ENCODE results near the gene ZNF701. TPM values are rescaled to one million over a fixed set of nuclear protein-coding genes. Genes with fewer than 3 reads are reported as not detected.
"Not testable (repeated sequence)": the region's sequence is repeated elsewhere in the genome, so short reads cannot be mapped to it uniquely, and the experiment has no call there.

The ZNF701 gene
- total and polyA plus RNA-seq, 2 of the 13 experiments (the other 11 are each of a cell fraction or from before 2014, with no cell fraction given), result 4.5 to 6.3 TPM

DNA sequence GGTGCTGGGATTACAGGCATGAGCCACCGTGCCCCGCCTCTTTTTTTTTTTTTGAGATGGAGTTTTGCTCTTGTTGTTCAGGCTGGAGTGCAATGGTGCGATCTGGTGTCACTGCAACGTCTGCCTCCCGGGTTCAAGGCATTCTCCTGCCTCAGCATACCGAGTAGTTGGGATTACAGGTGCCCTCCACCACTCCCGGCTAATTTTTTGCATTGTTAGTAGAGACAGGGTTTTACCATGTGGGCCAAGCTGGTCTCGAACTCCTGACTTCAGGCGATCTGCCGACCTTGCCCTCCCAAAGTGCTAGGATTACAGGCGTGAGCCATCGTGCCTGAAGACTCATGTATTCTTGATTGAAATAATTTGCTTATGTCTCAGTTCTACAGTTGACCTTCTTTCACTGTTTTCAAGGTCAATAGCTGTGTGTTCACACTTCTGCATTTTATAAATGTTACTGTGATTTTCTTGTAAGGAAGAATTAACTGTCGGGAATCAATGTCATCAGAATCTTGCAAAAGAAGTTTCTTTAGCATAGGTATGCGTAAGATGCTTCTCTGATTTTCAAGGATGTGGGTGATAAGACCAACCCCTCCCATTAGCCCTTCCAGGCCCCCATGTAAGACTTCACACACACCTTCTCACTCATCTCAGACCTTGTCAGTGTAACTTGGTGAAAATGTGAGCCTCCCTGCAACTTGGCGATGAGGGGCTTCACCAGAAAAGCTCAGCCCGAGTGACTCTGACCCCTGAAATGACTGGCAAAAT, 12.7 kb upstream of the ZNF701 start:
- FAIRE-seq (no peak), DNase-seq (ENCODE audit: low spot score) (no peak), ATAC-seq (no peak)
- POLR2A ChIA-PET, result no interaction called here
- H3K9me3 ChIP-seq (ENCODE audit: low read length), result peaks cover 56% of the 10 kb centered on the region
- H3K4me3 ChIP-seq (replicated peaks in 1 of 3; ENCODE audit: insufficient read depth in 1 of 3, low read depth in 2 of 3, low read length in 3 of 3), result no peak overlapping the region
- BruUV-seq (replicated peaks), result no TSS peak
- no peaks in the 10 kb centered on the region for H3K4me1 ChIP-seq (ENCODE audit: insufficient read depth, low read length)
- H2AFZ ChIP-seq (ENCODE audit: low read length), result no peak overlapping the region
- intact Hi-C loops (cut with micrococcal nuclease; ENCODE audit: unreplicated experiment), result no loop called here
- no peaks in the 10 kb centered on the region for H4K20me1 ChIP-seq (ENCODE audit: insufficient read depth, low read length)
- H3K4me2 ChIP-seq (ENCODE audit: low read depth, low read length), result no peak overlapping the region
- in situ Hi-C loops (cut with HindIII; ENCODE audit: extremely low pct_ligation_motif_present, low pct_unique_long_range_greater_than_20kb), result no loop called here
- CTCF ChIA-PET (ENCODE audit: low intra/inter-chr PET ratio, low total read pairs), result no interaction called here
- no peaks in the 10 kb centered on the region for H3K79me2 ChIP-seq (ENCODE audit: insufficient read depth, low read length)
- 92% methylated on average over 15 of the region's 16 CpGs for WGBS (ENCODE audit: low lambda C conversion rate)
- H3K27me3 ChIP-seq (ENCODE audit: control insufficient read depth in 1 of 2, insufficient read depth in 2 of 2, low read length in 2 of 2), result no peaks in the 10 kb centered on the region
- no peak overlapping the region for H3K9ac ChIP-seq (ENCODE audit: insufficient read depth, low read depth, low read length)
- no peak overlapping the region for H3K27ac ChIP-seq (ENCODE audit: extremely low read length, insufficient read depth, low read length)
- H3K36me3 ChIP-seq (replicated peaks in 1 of 2; ENCODE audit: control insufficient read depth in 1 of 2, insufficient read depth in 2 of 2, low read length in 2 of 2), result peaks cover 13 to 31% of the 10 kb centered on the region in 2 experiments; a peak in 4 of 5 replicates
- TF ChIP-seq ZNF792 (CRISPR knock-in tag; IDR thresholded peaks at IDR 0.05) (no peak), GMEB2 (CRISPR knock-in tag; IDR thresholded peaks at IDR 0.05; ENCODE audit: low read depth) (no peak), NFYC (CRISPR knock-in tag; IDR thresholded peaks at IDR 0.05) (no peak), ZNF317 (CRISPR knock-in tag; IDR thresholded peaks at IDR 0.05) (no peak), WIZ (CRISPR knock-in tag; IDR thresholded peaks at IDR 0.05) (no peak)
- TF ChIP-seq, protein P1, sequence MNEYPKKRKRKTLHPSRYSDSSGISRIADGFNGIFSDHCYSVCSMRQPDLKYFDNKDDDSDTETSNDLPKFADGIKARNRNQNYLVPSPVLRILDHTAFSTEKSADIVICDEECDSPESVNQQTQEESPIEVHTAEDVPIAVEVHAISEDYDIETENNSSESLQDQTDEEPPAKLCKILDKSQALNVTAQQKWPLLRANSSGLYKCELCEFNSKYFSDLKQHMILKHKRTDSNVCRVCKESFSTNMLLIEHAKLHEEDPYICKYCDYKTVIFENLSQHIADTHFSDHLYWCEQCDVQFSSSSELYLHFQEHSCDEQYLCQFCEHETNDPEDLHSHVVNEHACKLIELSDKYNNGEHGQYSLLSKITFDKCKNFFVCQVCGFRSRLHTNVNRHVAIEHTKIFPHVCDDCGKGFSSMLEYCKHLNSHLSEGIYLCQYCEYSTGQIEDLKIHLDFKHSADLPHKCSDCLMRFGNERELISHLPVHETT (CRISPR knock-in tag; conservative IDR thresholded peaks at IDR 0.05), result no peak

DNA sequence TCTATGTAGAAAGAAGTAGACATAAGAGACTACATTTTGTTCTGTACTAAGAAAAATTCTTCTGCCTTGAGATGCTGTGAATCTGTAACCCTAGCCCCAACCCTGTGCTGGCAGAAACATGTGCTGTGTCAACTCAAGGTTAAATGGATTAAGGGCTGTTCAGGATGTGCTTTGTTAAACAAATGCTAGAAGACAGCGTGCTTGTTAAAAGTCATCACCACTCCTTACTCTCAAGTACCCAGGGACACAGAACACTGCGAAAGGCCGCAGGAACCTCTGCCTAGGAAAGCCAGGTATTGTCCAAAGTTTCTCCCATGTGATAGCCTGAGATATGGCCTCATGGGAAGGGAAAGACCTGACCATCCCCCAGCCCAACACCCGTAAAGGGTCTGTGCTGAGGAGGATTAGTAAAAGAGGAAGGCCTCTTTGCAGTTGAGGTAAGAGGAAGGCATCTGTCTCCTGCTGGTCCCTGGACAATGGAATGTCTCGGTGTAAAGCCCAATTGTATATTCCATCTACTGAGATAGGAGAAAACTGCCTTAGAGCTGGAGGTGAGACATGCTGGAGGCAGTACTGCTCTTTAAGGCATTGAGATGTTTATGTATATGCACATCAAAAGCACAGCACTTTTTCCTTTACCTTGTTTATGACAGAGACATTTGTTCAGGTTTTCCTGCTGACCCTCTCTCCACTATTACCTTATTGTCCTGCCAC, 11.2 kb upstream of the ZNF701 start:
- 91% methylated on average over 4 of the region's 5 CpGs for WGBS (ENCODE audit: low lambda C conversion rate)
- H4K20me1 ChIP-seq (ENCODE audit: insufficient read depth, low read length); H3K4me1 ChIP-seq (ENCODE audit: insufficient read depth, low read length); in situ Hi-C loops (cut with HindIII; ENCODE audit: extremely low pct_ligation_motif_present, low pct_unique_long_range_greater_than_20kb); CTCF ChIA-PET (ENCODE audit: low intra/inter-chr PET ratio, low total read pairs); H3K27ac ChIP-seq (ENCODE audit: extremely low read length, insufficient read depth, low read length); FAIRE-seq; H3K9ac ChIP-seq (ENCODE audit: insufficient read depth, low read depth, low read length); H3K4me3 ChIP-seq (replicated peaks in 1 of 3; ENCODE audit: insufficient read depth in 1 of 3, low read depth in 2 of 3, low read length in 3 of 3); BruUV-seq (replicated peaks); ATAC-seq; POLR2A ChIA-PET; intact Hi-C loops (cut with micrococcal nuclease; ENCODE audit: unreplicated experiment); H3K4me2 ChIP-seq (ENCODE audit: low read depth, low read length); H3K27me3 ChIP-seq (ENCODE audit: control insufficient read depth in 1 of 2, insufficient read depth in 2 of 2, low read length in 2 of 2); DNase-seq (ENCODE audit: low spot score); H2AFZ ChIP-seq (ENCODE audit: low read length); H3K79me2 ChIP-seq (ENCODE audit: insufficient read depth, low read length): not testable (repeated sequence)
- Histone ChIP-seq H3K9me3 (ENCODE audit: low read length) (peaks cover 57% of the 10 kb centered on the region), H3K36me3 (replicated peaks in 1 of 2; ENCODE audit: control insufficient read depth in 1 of 2, insufficient read depth in 2 of 2, low read length in 2 of 2) (peaks cover 9 to 19% of the 10 kb centered on the region in 2 experiments; a peak in 3 of 5 replicates)

- WGBS (ENCODE audit: low lambda C conversion rate), result 98% methylated on average over 8 of the region's 8 CpGs
- CTCF ChIA-PET (ENCODE audit: low intra/inter-chr PET ratio, low total read pairs); H3K4me3 ChIP-seq (replicated peaks in 1 of 3; ENCODE audit: insufficient read depth in 1 of 3, low read depth in 2 of 3, low read length in 3 of 3); FAIRE-seq; H3K4me2 ChIP-seq (ENCODE audit: low read depth, low read length); H3K27me3 ChIP-seq (ENCODE audit: control insufficient read depth in 1 of 2, insufficient read depth in 2 of 2, low read length in 2 of 2); H3K9ac ChIP-seq (ENCODE audit: insufficient read depth, low read depth, low read length); H4K20me1 ChIP-seq (ENCODE audit: insufficient read depth, low read length); BruUV-seq (replicated peaks); intact Hi-C loops (cut with micrococcal nuclease; ENCODE audit: unreplicated experiment); DNase-seq (ENCODE audit: low spot score); H3K27ac ChIP-seq (ENCODE audit: extremely low read length, insufficient read depth, low read length); H3K79me2 ChIP-seq (ENCODE audit: insufficient read depth, low read length); in situ Hi-C loops (cut with HindIII; ENCODE audit: extremely low pct_ligation_motif_present, low pct_unique_long_range_greater_than_20kb); H3K36me3 ChIP-seq (replicated peaks in 1 of 2; ENCODE audit: control insufficient read depth in 1 of 2, insufficient read depth in 2 of 2, low read length in 2 of 2); POLR2A ChIA-PET; H3K4me1 ChIP-seq (ENCODE audit: insufficient read depth, low read length); ATAC-seq; H2AFZ ChIP-seq (ENCODE audit: low read length): not testable (repeated sequence)
- H3K9me3 ChIP-seq (ENCODE audit: low read length), result peaks cover 53% of the 10 kb centered on the region
These were observed 8.5 kb upstream of the ZNF701 start for GRCh38 chr19:52561611-52562010.

Measured in HepG2 (cell line).